ENCODE data around the gene PEX12.
"Not testable (repeated sequence)": the region's sequence is repeated elsewhere in the genome, so short reads cannot be mapped to it uniquely, and the experiment has no call there.

The PEX12 gene

GRCh38 chr17:35577830-35578196 lies 558 bp downstream of the PEX12 start:
- DNase-seq: peak; percentile 10

DNA sequence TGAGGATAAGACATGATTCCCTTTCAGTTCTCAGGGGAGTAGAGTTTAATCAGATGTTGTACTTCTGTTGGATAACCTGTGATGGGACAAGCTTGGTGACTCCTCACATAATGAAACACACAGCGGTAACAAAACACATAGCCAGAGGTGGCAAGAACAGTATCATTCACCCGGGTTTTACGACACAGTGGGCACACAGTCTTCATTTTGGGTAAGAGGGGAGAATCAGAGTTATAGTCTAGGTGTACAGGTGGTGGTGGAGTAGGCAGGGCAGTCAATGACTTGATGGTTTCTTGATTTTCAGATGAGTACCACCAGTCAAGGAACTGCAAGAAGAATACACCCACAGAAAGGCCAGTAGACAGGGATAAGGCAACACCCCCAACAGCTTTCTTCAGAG lies 2.6 kb downstream of the PEX12 start:
- no peak for DNase-seq

- DNase-seq: no peak
Observed at GRCh38 chr17:35569405-35569804, 9.0 kb downstream of the PEX12 start.

DNA sequence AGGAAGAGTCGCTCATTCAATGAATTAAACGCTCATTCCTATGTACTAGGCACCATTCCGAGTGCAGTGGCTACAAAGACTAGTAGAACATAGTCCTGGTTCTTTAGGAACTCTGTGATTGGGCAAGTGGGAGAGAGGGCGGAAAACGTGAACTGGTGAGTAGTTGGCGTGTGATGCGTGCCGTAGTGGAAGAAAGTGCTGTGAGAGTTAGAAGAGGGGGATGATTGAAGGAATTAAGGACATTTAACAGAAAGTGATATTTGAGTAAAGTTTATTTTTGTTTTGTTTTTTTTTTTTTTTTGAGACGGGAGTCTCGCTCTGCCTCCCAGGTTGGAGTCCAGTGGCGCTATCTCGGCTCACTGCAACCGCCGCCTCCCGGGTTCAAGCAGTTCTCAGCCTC lies 9.8 kb downstream of the PEX12 start:
- peak; percentile 60 for DNase-seq

GRCh38 chr17:35566968-35567367 lies 11.4 kb downstream of the PEX12 start:
- no peak for DNase-seq

DNA sequence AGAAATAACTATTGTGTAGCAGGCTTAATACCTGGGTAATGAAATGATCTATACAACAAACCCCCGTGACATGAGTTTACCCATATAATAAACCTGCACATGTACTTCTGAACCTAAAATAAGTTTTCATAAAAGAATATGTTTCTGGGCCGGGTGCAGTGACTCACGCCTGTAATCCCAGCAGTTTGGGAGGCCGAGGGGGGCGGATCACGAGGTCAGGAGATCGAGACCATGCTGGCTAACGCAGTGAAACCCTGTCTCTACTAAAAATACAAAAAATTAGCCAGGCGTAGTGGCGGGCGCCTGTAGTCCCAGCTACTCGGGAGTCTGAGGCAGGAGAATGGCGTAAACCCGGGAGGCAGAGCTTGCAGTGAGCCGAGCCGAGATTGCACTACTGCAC lies 15.2 kb downstream of the PEX12 start:
- not testable (repeated sequence) for DNase-seq

GRCh38 chr17:35560703-35561102 lies 17.7 kb downstream of the PEX12 start, which contains the start of gene SLFN14:
TSS of gene SLFN14 (minus strand) at chr17:35560819. CDS start at chr17:35558062, 2,757 bp downstream.
- no peak for DNase-seq

GRCh38 chr17:35559495-35560210 lies 18.7 kb downstream of the PEX12 start:
- DNase-seq: no peak

DNA sequence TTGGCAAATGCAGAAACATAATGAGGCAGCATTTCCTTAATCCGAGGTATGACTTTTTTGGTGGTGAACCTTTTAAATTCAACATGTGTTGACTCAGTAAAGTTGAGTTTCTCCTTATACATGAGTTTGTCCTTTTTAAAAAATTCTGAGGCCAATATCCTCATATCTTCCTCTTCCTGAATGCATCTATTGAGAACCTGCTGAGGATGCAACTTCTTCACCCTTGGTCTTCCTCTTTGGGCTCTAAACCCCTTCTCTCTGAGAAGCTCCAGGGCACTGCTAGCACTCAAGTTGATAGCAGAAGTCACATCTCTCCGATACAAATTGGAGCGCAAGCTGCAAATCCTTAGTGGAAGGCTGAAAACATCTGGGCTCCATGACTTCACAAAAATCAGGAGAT lies 21.0 kb downstream of the PEX12 start:
- no peak for DNase-seq

DNA sequence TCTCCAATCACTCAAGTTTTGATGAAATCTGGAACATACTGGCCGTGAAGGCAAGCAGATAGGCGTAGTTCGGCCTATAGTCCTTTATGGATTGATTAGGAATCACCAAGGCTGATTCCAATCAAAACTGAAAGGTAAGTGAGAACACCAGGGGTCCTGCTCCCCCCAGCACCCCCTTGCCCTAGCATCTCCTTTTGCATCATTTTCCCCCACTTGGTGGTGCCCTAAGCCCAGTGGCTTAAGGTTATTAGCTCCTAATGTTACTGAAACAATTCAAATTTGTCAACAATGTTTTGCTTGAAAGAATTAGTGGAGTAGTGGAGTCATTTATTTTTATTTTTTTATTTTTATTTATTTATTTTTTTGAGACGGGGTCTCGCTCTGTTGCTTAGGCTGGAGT lies 22.7 kb downstream of the PEX12 start:
- DNase-seq: no peak

GRCh38 chr17:35554668-35555067 lies 23.7 kb downstream of the PEX12 start:
- no peak for DNase-seq

GRCh38 chr17:35553310-35553709 lies 25.1 kb downstream of the PEX12 start:
- no peak for DNase-seq

- DNase-seq: no peak
Observed at GRCh38 chr17:35548978-35549377, 29.4 kb downstream of the PEX12 start.

- DNase-seq: no peak
Observed at GRCh38 chr17:35548208-35548810, 30.1 kb downstream of the PEX12 start.

DNA sequence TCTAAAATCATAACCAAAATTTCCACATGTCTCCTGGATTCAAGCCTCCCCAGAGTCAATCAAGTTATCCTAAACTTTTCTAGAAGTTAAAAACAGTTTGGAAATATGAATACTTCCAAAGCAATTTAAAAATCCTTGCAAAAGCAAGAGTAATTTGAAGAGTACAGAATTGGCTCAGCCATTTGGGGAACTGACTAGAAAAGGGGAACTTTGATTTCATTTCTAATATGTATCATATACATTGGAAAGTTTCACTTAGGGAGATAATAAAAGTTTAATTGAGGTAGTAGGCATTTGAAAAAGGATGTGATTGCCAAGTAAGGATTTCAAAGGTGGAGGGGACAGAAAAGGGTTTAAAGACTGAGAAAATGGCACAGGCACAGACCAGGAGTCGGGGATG lies 31.9 kb downstream of the PEX12 start:
- DNase-seq: no peak

DNA sequence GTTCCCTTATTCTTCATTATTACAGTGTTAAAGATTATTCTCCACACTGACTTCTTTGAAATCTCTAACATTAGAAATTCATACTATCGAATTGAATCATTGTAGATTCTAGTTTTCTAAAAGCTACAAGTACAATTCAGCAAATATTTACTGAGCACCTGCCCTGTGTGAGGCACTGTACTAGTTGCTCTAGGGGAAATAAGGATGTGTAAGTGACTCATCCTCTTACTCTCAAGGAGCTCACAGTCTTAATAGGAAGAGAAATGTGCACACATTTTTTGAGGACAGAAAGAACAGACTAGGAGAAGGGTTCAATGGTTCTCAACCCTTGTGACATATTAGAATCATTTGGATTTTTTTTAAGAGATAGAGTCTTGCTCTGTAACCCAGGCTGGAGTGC lies 33.2 kb downstream of the PEX12 start:
- no peak for DNase-seq

DNA sequence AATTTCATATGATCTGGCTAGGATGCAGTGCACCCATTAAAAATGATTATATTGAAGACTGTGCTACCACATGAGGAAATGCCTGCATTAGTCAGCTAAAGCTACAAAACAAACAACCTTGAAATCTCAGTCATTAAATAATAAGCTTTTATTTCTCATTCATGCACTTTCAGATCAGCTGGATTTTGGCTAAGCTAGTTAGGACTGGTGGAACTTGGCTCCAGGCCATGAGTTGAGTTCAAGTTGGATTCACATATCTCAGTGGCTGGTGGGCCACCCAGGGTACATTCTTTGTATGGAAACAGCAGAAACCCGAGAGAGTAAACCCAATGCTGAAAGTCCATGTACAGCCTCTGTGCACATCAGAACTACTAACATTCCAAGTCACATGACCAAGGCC lies 34.5 kb downstream of the PEX12 start:
- no peak for DNase-seq

DNA sequence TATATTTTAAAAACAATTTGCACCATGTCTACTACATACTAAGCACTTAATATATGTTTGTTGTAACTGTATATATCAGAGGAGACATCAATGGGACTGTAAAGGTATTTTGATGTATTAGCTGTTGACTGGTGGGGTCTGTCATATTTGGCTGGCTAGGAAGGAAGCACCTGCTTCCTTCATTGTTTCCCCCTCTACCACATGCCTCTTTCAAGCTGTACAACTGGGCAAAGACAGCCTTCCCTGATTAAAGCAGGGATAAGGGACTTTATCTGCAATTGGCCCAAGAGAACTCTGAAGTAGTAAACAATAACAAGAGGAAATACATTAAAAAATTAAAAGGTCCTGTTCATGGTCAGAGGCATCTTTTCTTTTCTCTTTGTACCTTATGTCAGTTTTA lies 35.4 kb downstream of the PEX12 start:
- DNase-seq: no peak

GRCh38 chr17:35541434-35541833 lies 36.9 kb downstream of the PEX12 start:
- no peak for DNase-seq

DNA sequence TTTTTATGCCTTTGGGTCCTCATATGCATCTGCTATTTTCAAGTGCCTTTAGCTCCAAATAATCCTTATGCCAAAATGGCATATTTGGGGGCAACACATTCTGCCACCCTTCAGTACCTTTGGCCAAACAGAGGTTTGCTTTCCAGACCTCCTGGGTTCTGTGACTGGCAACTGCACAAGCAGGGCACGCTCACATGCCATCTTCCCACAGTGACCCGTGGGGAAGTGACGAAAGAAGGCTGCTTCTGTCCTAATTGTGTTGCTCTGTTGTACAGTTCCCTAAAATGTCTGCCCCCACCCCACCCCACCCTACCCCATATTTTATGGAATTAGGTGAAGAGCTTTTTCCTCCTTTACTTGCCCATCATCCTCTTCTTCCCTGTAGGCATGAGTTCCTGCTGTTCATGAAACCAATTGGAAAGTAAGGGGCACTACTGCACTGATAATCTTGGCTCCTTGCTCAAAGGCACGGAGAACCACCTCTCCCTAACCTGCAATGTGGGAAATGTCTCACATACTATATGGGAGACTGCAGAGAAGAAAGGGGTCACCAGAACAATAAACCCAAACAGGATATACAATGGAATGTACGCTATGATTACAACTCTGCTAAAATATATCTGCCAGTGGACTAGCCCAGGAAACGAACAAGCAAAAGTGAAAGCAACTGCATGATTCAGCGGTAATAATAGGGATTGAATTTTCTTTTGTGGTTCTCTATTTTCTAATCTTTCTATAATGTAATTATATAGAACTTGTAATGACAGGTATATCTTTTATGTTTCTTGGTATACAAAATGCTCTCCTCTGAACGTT lies 37.6 kb downstream of the PEX12 start:
- DNase-seq: peak; percentile 45

GRCh38 chr17:35539659-35540026 lies 38.7 kb downstream of the PEX12 start:
- DNase-seq: no peak

GRCh38 chr17:35537601-35538141 lies 40.7 kb downstream of the PEX12 start, which contains the start of gene SLFN12L:
TSS of gene SLFN12L (minus strand) at chr17:35537678. CDS start at chr17:35522364, 15,314 bp downstream.
- DNase-seq: peak; percentile 35

- peak; percentile 42 for DNase-seq
Observed at GRCh38 chr17:35536664-35537171, 41.7 kb downstream of the PEX12 start.

Data from activated naive CD4-positive, alpha-beta T cell treated with Interleukin-2 at 50 U/mL for 16 hours (primary cell).